ENCODE results near the gene CRISPLD2. TPM values are rescaled to one million over a fixed set of nuclear protein-coding genes. Genes with fewer than 3 reads are reported as not detected.

The CRISPLD2 gene
- total RNA-seq, 1 donor from 2014 or later = 117 TPM

- DNase-seq (ENCODE audit: low spot score) = no peak
Measured at GRCh38 chr16:84955427-84955826, 135.6 kb downstream of the CRISPLD2 start.

GRCh38 chr16:84957192-84957591 is 137.4 kb downstream of the CRISPLD2 start:
- DNase-seq (ENCODE audit: low spot score) = no peak

GRCh38 chr16:84957792-84958191 is 138.0 kb downstream of the CRISPLD2 start:
- no peak for DNase-seq (ENCODE audit: low spot score)

Other genes starting within 250 kb of the CRISPLD2 start
- 129 TPM for gene COTL1, start 201.9 kb upstream of the CRISPLD2 start, total RNA-seq
- gene KLHL36, start 171.5 kb upstream of the CRISPLD2 start, total RNA-seq = 76.2 TPM
- gene USP10, start 120.0 kb upstream of the CRISPLD2 start, total RNA-seq = 60.8 TPM
- gene ZDHHC7, start 191.6 kb downstream of the CRISPLD2 start, total RNA-seq = 56.4 TPM
- 15.5 TPM for gene KIAA0513, start 207.8 kb downstream of the CRISPLD2 start, total RNA-seq

Measured in mucosa of gallbladder (tissue), 1 donor.